ENCODE data around the gene CNTRL. TPM values are rescaled to one million over a fixed set of nuclear protein-coding genes. Genes with fewer than 3 reads are reported as not detected.
"Not testable (repeated sequence)": the region's sequence is repeated elsewhere in the genome, so short reads cannot be mapped to it uniquely, and the experiment has no call there.

The CNTRL gene
- total and polyA plus RNA-seq, 12 donors, result 7.4 to 19.1 (median 9.7) TPM

- TF ChIP-seq, protein P1, sequence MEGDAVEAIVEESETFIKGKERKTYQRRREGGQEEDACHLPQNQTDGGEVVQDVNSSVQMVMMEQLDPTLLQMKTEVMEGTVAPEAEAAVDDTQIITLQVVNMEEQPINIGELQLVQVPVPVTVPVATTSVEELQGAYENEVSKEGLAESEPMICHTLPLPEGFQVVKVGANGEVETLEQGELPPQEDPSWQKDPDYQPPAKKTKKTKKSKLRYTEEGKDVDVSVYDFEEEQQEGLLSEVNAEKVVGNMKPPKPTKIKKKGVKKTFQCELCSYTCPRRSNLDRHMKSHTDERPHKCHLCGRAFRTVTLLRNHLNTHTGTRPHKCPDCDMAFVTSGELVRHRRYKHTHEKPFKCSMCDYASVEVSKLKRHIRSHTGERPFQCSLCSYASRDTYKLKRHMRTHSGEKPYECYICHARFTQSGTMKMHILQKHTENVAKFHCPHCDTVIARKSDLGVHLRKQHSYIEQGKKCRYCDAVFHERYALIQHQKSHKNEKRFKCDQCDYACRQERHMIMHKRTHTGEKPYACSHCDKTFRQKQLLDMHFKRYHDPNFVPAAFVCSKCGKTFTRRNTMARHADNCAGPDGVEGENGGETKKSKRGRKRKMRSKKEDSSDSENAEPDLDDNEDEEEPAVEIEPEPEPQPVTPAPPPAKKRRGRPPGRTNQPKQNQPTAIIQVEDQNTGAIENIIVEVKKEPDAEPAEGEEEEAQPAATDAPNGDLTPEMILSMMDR (IDR thresholded peaks at IDR 0.05), result no peak
- no peak for TF ChIP-seq POLR2A (IDR thresholded peaks at IDR 0.05)
- Histone ChIP-seq H3K4me3 (no peak overlapping the region), H3K9me3 (replicated peaks in 1 of 3) (no peaks in the 10 kb centered on the region), H3K36me3 (replicated peaks in 1 of 2) (no peaks in the 10 kb centered on the region), H3K27ac (no peak overlapping the region), H3K27me3 (no peaks in the 10 kb centered on the region), H3K4me1 (replicated peaks in 1 of 2) (no peaks in the 10 kb centered on the region)
- intact Hi-C loops (cut with DNase I), result no loop called here
- 64 to 80% (median 77%) methylated on average over 1 of the region's 1 CpG for WGBS, 4 donors
- DNase-seq, result no peak
Measured at GRCh38 chr9:121029469-121029868, 45.3 kb upstream of the CNTRL start.

DNA sequence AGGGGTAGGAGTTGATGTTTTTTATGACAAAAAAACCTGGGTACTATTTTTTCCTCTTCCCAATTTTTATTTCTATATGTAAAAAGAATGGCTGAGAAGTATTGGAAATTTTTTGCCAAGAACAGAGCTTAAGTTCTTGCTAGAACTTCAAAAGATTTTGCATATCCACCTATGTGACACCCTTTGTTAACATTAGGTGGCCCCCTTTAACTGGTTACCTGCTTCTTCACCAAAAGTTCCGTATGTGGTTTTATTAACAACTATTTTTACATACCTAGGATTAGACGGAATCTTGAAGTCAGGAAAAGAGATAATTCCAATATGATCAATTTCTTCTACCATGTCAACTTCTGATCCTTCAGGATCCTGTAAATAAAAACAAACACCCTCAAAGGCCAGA lies 40.2 kb upstream of the CNTRL start:
- no peak for DNase-seq
- Histone ChIP-seq H3K9me3 (replicated peaks in 1 of 3) (no peaks in the 10 kb centered on the region), H3K36me3 (replicated peaks in 1 of 2) (no peaks in the 10 kb centered on the region), H3K27ac (no peak overlapping the region), H3K27me3 (no peaks in the 10 kb centered on the region), H3K4me3 (no peak overlapping the region), H3K4me1 (replicated peaks in 1 of 2) (no peaks in the 10 kb centered on the region)
- 87 to 91% (median 89%) methylated on average over 2 of the region's 2 CpGs for WGBS, 4 donors
- intact Hi-C loops (cut with DNase I), result no loop called here
- no peak for TF ChIP-seq POLR2A (IDR thresholded peaks at IDR 0.05)
- TF ChIP-seq, protein P1 (IDR thresholded peaks at IDR 0.05), result no peak

DNA sequence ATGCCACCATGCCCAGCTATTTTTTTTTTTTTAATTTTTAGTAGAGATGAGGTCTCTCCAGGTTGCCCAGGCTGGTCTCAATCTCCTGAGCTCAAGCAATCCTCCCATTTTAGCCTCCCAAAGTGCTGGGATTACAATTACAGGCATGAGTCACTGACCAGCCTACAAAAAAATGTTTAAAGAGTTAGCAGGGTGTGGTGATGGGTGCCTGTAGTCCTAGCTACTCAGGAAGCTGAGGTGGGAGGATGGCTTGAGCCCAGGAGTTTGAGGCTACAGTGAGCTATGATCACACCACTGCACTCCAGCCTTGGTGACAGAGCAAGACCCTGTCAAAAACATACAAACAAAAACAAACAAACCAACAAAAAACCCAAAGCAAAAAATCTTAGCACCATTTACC lies 39.0 kb upstream of the CNTRL start:
- DNase-seq; H3K4me1 ChIP-seq (replicated peaks in 1 of 2); H3K27ac ChIP-seq: not testable (repeated sequence)

GRCh38 chr9:121038362-121038761 lies 36.4 kb upstream of the CNTRL start:
- no peak for DNase-seq
- no peak overlapping the region for H3K27ac ChIP-seq

More for the DNA sequence above, 39.0 kb upstream of the CNTRL start:
- H3K36me3 ChIP-seq (replicated peaks in 1 of 2); H3K4me3 ChIP-seq; H3K27me3 ChIP-seq; H3K9me3 ChIP-seq (replicated peaks in 1 of 3); intact Hi-C loops (cut with DNase I): not testable (repeated sequence)

GRCh38 chr9:121038804-121039203 lies 36.0 kb upstream of the CNTRL start:
- TF ChIP-seq, protein P1 (IDR thresholded peaks at IDR 0.05), result no peak
- no peak for TF ChIP-seq POLR2A (IDR thresholded peaks at IDR 0.05)
- DNase-seq, result no peak
- Histone ChIP-seq H3K9me3 (replicated peaks in 1 of 3) (no peaks in the 10 kb centered on the region), H3K27me3 (no peaks in the 10 kb centered on the region), H3K4me3 (no peak overlapping the region), H3K36me3 (replicated peaks in 1 of 2) (no peaks in the 10 kb centered on the region), H3K27ac (no peak overlapping the region), H3K4me1 (replicated peaks in 1 of 2) (no peaks in the 10 kb centered on the region)
- intact Hi-C loops (cut with DNase I), result no loop called here

More at GRCh38 chr9:121038362-121038761, 36.4 kb upstream of the CNTRL start:
- Histone ChIP-seq H3K4me3 (no peak overlapping the region), H3K36me3 (replicated peaks in 1 of 2) (no peaks in the 10 kb centered on the region), H3K27me3 (no peaks in the 10 kb centered on the region), H3K9me3 (replicated peaks in 1 of 3) (no peaks in the 10 kb centered on the region), H3K4me1 (replicated peaks in 1 of 2) (no peaks in the 10 kb centered on the region)
- 89 to 99% (median 96%) methylated on average over 2 of the region's 2 CpGs for WGBS, 4 donors
- intact Hi-C loops (cut with DNase I), result no loop called here
- no peak for TF ChIP-seq POLR2A (IDR thresholded peaks at IDR 0.05)
- TF ChIP-seq, protein P1 (IDR thresholded peaks at IDR 0.05), result no peak
